Fibroblast of the aortic adventitia (primary cell): Measurements from ENCODE around the gene KATNA1. TPM values are rescaled to one million over a fixed set of nuclear protein-coding genes. Genes with fewer than 3 reads are reported as not detected.

Experiments used
- DNase-seq: peaks from one replicate; pipeline ENCODE4 v3.0.0-alpha.2; 2010; ENCODE audit warnings: low read depth
- H3K4me3 ChIP-seq: 2 replicates; pipeline ENCODE4 v1.5.1; 2011; ENCODE audit warnings: low read depth, mild to moderate bottlenecking, control low read depth, low read length, moderate library complexity
- total RNA-seq: library from RNA; depleted of rRNA; stranded (reverse); fragments of >200 nt; gene quantifications from 2 replicates; pipeline ENCODE4 v1.2.3, GENCODE V29; 2012; ENCODE audit warnings: low replicate concordance
- TF ChIP-seq, protein P1 (sequence below): IDR thresholded peaks from 2 replicates; pipeline ENCODE4 v1.5.1; 2011; ENCODE audit warnings: mild to moderate bottlenecking, low read length, control low read depth, inconsistent platforms; ENCODE audit not compliant: insufficient read depth

Gene KATNA1
- total RNA-seq, 1 donor, result 26.7 TPM

DNA sequence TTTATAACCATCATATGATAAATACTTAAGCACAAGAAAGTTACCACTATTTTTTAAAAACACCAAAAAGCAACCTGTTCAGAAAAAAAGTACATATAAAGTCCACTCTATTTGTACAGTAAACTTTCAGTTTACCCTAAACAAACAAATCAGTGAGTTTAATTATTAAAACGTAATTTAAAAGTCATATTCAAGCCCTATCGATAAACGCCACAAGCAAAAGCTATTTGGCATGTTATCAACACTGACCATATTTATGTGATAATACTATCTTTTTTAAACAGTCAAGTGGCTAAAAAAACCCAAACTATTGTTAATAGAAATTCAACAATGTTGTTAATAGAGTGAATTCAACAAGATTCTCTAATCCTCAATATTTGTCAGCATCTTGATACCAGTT lies 1.9 kb downstream of the KATNA1 start:
- TF ChIP-seq, protein P1, sequence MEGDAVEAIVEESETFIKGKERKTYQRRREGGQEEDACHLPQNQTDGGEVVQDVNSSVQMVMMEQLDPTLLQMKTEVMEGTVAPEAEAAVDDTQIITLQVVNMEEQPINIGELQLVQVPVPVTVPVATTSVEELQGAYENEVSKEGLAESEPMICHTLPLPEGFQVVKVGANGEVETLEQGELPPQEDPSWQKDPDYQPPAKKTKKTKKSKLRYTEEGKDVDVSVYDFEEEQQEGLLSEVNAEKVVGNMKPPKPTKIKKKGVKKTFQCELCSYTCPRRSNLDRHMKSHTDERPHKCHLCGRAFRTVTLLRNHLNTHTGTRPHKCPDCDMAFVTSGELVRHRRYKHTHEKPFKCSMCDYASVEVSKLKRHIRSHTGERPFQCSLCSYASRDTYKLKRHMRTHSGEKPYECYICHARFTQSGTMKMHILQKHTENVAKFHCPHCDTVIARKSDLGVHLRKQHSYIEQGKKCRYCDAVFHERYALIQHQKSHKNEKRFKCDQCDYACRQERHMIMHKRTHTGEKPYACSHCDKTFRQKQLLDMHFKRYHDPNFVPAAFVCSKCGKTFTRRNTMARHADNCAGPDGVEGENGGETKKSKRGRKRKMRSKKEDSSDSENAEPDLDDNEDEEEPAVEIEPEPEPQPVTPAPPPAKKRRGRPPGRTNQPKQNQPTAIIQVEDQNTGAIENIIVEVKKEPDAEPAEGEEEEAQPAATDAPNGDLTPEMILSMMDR, result no peak
- H3K4me3 ChIP-seq, result peak overlapping the region; percentile 97
- peak; percentile 4 for DNase-seq

DNA sequence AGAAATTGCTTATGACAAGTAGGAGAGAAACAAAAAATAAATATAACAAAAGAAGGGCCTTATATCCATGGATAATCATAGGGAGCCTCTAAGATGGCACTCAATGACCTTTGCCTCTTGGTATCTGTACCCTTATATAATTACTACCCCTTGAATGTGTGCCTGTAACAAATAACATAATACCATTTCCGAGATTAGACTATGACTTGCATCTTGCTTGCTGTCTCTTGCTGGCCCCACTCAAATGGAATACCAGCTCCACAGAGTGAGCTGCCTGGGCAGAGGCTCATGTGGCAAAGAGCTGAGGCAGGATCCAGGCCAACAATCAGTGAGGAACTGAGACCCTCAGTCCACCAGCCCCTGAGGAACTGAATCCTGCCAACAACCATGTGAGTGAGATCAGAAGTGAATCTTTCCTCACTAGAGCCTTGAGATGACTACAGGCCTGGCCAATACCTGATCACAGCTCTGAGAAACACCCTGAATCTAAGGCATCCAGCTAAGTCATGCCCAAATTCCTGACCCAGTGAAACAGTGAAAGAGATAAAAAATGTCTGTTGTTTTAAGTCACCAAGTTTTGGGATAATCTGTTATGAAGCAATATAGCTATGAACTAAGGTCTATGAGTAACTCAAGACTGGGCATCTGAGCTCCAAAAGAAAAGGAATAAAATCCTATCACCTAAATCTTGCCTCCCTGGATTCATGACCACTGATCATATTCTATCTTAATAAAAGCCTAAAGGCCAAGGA lies 5.5 kb downstream of the KATNA1 start:
- no peak overlapping the region for H3K4me3 ChIP-seq
- DNase-seq, result peak; percentile 73
- TF ChIP-seq, protein P1, result no peak

DNA sequence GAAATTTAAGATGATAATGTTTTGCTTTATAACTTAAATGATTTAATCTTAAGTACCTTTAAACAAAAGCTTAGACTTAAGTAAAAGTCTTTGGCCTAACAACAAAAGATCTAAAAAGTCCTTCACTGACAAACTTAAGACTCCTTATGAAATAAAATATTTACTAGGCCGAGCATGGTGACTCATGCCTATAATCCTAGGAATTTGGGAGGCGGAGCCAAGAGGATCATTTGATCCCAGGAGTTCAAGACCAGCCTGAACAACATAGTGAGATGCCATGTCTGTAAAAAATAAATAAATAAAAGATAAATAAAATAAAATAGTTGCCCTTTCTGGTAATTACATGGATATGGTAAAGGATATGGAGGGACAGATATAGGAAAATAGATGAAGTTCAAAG lies 12.4 kb downstream of the KATNA1 start:
- TF ChIP-seq, protein P1, result no peak
- peak; percentile 49 for DNase-seq
- H3K4me3 ChIP-seq, result no peak overlapping the region

DNA sequence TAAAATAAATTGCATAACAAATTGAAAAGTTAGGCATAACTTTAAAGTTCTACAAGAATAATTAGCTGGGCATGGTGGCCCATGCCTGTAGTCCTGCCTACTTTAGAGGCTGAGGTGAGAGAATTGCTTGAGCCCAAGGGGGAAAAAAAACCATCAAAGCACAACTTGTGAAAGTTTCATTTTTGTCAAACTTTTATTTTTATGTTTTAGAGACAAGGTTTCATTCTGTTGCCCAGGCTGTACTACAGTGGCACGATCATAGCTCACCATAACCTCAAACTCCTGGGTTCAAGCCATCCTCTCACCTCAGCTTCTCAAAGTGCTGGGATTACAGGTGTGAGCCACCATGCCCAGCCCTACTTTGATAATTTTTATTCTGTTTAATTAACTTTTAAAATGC lies 14.2 kb downstream of the KATNA1 start:
- DNase-seq, result no peak
- no peak overlapping the region for H3K4me3 ChIP-seq
- TF ChIP-seq, protein P1, result no peak

DNA sequence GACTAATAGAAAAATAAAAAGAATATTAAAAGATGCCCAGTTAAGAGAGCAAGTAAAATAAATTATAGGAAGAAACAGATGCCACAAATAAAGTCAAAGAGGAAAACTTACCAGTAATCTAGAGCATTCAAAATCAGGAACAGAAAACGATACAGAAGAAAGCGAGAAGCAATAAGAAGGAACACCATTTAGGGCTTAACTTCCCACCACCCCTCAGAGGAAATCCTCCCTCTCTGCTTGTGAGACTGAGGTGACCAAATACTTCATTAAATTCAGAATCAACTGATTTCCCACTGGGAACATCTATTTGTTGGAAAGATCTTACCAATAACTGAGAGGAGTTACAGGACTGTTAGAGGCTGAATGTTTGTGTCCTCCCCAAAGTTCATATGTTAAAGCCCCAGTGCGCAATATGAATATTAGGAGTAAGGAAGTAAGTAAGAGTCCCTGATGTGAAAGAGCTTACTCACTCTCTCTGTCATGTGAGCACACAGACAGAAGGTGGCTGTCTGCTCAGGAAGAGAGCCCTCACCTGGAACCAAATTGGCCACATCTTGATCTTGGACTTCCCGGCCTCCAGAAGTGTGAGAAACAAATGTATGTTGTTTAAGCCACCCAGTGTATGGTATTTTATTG lies 19.5 kb downstream of the KATNA1 start:
- DNase-seq, result no peak
- H3K4me3 ChIP-seq, result no peak overlapping the region
- TF ChIP-seq, protein P1, result no peak

DNA sequence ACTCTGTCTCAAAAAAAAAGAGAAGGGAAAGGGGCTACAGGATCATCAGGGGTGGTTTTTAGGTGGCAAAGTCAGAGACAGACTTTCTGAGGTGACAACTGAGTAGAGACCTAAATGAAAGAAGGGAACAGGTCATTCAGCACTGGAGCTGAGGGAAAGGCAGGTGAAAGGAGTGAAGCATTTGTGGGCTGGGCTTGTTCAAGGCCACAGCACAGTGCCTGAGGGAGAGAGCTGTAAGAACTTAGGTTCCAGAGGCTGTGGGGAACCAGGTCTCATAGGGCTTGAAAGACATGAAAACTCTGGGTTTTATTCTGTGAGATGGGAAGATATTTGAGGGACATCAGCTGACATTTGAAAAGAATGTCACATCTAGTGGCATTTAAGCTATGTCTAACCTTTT lies 20.8 kb downstream of the KATNA1 start:
- no peak for DNase-seq
- TF ChIP-seq, protein P1, result no peak
- no peak overlapping the region for H3K4me3 ChIP-seq
